ENCODE data around the gene FCER1A. TPM values are rescaled to one million over a fixed set of nuclear protein-coding genes. Genes with fewer than 3 reads are reported as not detected.

The FCER1A gene
- total RNA-seq, 1 donor from 2014 or later = not detected

Other genes starting within 250 kb of the FCER1A start
- not detected in 2 replicates for gene AIM2, start 225.6 kb upstream of the FCER1A start, total RNA-seq
- under 0.01 and 0.09 TPM in 2 replicates for gene CADM3, start 130.7 kb upstream of the FCER1A start, total RNA-seq
- gene ACKR1, start 97.5 kb upstream of the FCER1A start, total RNA-seq = 0.17 TPM in 1 of 2 replicates, not detected in the other
- gene OR10J4, start 129.9 kb downstream of the FCER1A start, total RNA-seq = not detected in 2 replicates
- gene OR10J1, start 137.4 kb downstream of the FCER1A start, total RNA-seq = not detected in 2 replicates
- gene OR10J5, start 233.7 kb downstream of the FCER1A start, total RNA-seq = not detected in 2 replicates